ENCODE measurements around the gene PTPRE.

PTPRE gene

GRCh38 chr10:127982601-127983000 is 75.7 kb downstream of the PTPRE start:
- Histone ChIP-seq H3K4me3 (replicated peaks; ENCODE audit: insufficient read depth, low read length) (no peak overlapping the region), H3K27ac (replicated peaks) (no peak overlapping the region), H3K27me3 (ENCODE audit: insufficient read depth, poor library complexity, severe bottlenecking) (no peaks in the 10 kb centered on the region)
- DNase-seq (ENCODE audit: low read depth in 1 of 2, low spot score in 1 of 2) = no peak
- no peak for TF ChIP-seq SPI1 (IDR thresholded peaks at IDR 0.05; ENCODE audit: borderline replicate concordance, low read depth)
- TF ChIP-seq GABPA (IDR thresholded peaks at IDR 0.05; ENCODE audit: low read depth) = no peak
- no peak for TF ChIP-seq POLR2AphosphoS5 (IDR thresholded peaks at IDR 0.05; ENCODE audit: low read depth)
- no peak for TF ChIP-seq CTCF (IDR thresholded peaks at IDR 0.05; ENCODE audit: insufficient read depth, low read length)
- TF ChIP-seq, protein P1, sequence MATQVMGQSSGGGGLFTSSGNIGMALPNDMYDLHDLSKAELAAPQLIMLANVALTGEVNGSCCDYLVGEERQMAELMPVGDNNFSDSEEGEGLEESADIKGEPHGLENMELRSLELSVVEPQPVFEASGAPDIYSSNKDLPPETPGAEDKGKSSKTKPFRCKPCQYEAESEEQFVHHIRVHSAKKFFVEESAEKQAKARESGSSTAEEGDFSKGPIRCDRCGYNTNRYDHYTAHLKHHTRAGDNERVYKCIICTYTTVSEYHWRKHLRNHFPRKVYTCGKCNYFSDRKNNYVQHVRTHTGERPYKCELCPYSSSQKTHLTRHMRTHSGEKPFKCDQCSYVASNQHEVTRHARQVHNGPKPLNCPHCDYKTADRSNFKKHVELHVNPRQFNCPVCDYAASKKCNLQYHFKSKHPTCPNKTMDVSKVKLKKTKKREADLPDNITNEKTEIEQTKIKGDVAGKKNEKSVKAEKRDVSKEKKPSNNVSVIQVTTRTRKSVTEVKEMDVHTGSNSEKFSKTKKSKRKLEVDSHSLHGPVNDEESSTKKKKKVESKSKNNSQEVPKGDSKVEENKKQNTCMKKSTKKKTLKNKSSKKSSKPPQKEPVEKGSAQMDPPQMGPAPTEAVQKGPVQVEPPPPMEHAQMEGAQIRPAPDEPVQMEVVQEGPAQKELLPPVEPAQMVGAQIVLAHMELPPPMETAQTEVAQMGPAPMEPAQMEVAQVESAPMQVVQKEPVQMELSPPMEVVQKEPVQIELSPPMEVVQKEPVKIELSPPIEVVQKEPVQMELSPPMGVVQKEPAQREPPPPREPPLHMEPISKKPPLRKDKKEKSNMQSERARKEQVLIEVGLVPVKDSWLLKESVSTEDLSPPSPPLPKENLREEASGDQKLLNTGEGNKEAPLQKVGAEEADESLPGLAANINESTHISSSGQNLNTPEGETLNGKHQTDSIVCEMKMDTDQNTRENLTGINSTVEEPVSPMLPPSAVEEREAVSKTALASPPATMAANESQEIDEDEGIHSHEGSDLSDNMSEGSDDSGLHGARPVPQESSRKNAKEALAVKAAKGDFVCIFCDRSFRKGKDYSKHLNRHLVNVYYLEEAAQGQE (IDR thresholded peaks at IDR 0.05; ENCODE audit: insufficient replicate concordance, low read depth) = no peak

GRCh38 chr10:127983344-127984100 is 76.6 kb downstream of the PTPRE start:
- Histone ChIP-seq H3K27me3 (ENCODE audit: insufficient read depth, poor library complexity, severe bottlenecking) (no peaks in the 10 kb centered on the region), H3K4me3 (replicated peaks; ENCODE audit: insufficient read depth, low read length) (no peak overlapping the region), H3K27ac (replicated peaks) (no peak overlapping the region)
- DNase-seq (ENCODE audit: low read depth in 1 of 2, low spot score in 1 of 2) = no peak
- no peak for TF ChIP-seq GABPA (IDR thresholded peaks at IDR 0.05; ENCODE audit: low read depth)
- no peak for TF ChIP-seq CTCF (IDR thresholded peaks at IDR 0.05; ENCODE audit: insufficient read depth, low read length)
- no peak for TF ChIP-seq POLR2AphosphoS5 (IDR thresholded peaks at IDR 0.05; ENCODE audit: low read depth)
- TF ChIP-seq, protein P1 (IDR thresholded peaks at IDR 0.05; ENCODE audit: insufficient replicate concordance, low read depth) = no peak
- no peak for TF ChIP-seq SPI1 (IDR thresholded peaks at IDR 0.05; ENCODE audit: borderline replicate concordance, low read depth)

GRCh38 chr10:127984945-127985344 is 78.0 kb downstream of the PTPRE start:
- peaks cover 3% of the 10 kb centered on the region for H3K27me3 ChIP-seq (ENCODE audit: insufficient read depth, poor library complexity, severe bottlenecking)
- no peak overlapping the region for H3K4me3 ChIP-seq (replicated peaks; ENCODE audit: insufficient read depth, low read length)
- no peak for DNase-seq (ENCODE audit: low read depth in 1 of 2, low spot score in 1 of 2)
- H3K27ac ChIP-seq (replicated peaks) = no peak overlapping the region
- TF ChIP-seq SPI1 (IDR thresholded peaks at IDR 0.05; ENCODE audit: borderline replicate concordance, low read depth) = no peak
- no peak for TF ChIP-seq POLR2AphosphoS5 (IDR thresholded peaks at IDR 0.05; ENCODE audit: low read depth)
- no peak for TF ChIP-seq GABPA (IDR thresholded peaks at IDR 0.05; ENCODE audit: low read depth)
- TF ChIP-seq, protein P1 (IDR thresholded peaks at IDR 0.05; ENCODE audit: insufficient replicate concordance, low read depth) = no peak
- TF ChIP-seq CTCF (IDR thresholded peaks at IDR 0.05; ENCODE audit: insufficient read depth, low read length) = no peak

All from HL-60 (cell line).